HG03139 (cell line): Measurements from ENCODE around the gene DENND2D.

Experiments used
- ATAC-seq: cut with Tn5 transposase; IDR thresholded peaks from one replicate; pipeline ENCODE4 v1.9.1; 2021; ENCODE audit not compliant: unreplicated experiment

The DENND2D gene

DNA sequence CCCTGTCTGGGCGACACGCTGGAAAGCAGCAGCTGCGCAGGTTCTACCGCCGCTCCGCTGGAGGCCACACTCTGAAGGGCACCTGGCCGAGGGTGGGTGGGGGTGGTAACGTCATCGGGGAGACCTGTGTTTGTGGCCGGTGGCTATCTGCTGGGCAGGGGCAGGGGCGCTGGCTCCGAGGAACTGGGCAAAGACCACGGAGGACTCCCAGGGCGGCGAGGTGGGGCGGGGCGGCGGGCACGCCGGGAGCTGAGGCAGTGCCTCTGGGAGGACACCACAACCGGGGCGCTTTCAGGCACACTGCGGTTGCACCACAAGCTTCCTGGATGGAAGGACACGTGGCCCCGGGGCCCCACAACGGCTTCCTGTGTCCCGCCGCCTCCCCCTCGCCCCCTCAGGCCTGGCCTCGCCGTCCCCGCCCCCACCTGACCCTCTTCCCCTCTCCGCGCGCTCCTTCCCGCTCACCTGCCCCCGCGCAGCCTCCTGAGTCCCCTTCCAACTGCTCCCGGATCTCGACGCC is 3.3 kb upstream of the DENND2D start:
- peak; percentile 59 for ATAC-seq

DNA sequence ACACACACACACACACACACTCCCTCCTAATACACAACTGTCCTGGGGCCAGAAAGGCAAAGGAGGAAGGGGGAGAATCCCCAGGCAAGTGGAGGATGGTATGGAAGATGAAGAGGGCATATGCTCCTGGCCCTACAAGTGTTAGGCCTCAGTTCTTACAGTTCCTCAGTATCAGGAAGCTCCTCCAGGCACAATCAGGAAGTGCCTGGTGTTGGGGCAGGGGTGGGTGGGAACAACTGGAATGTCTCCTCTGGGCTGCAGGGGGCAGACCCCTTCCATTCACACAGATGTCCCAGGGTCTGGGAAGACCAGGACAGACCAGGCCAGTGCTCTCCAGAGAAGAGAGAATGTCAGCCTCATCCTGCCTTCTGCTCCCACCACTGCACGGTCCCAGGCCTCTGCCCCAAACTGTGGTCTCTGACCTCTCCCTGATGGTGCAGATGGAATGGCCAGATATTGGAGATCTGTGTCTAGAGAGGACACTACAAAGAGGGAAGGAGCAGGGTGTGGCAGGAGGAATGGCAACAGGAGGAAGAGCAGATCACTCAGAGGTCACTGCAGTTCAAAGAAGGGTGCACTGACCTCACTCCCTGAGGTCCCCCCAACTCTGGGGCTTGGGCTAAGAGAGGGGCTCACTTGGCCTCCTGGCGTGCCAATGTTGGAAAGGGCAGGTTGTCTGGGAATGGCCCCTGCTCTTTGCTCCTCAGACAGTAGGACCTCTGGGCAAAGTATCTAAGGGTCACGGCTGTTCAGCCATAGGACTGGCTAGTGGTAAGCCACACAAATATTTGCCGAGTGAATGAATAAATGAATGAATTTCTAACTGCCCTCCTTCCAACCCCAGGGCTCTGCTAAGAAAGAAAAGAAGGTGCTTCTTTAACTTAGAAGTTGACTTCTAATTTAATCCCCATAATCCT is 2.5 kb upstream of the DENND2D start:
- no peak for ATAC-seq

DNA sequence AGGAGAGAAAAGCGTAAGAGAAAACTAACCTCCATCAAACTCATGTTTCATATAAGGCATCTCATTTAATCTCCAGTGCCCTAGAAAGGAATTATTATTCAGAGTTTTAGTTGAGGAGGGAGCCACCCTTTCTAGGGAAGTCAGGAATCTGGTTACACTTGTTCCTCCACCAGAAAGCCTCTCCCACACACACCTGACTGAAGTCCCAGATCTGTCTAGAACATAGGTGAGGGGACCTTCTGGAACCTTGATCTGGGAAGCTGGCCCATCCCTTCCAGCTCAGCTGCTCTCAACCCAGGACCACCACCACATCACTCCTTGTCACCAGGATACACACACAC is 1.9 kb upstream of the DENND2D start:
- no peak for ATAC-seq

DNA sequence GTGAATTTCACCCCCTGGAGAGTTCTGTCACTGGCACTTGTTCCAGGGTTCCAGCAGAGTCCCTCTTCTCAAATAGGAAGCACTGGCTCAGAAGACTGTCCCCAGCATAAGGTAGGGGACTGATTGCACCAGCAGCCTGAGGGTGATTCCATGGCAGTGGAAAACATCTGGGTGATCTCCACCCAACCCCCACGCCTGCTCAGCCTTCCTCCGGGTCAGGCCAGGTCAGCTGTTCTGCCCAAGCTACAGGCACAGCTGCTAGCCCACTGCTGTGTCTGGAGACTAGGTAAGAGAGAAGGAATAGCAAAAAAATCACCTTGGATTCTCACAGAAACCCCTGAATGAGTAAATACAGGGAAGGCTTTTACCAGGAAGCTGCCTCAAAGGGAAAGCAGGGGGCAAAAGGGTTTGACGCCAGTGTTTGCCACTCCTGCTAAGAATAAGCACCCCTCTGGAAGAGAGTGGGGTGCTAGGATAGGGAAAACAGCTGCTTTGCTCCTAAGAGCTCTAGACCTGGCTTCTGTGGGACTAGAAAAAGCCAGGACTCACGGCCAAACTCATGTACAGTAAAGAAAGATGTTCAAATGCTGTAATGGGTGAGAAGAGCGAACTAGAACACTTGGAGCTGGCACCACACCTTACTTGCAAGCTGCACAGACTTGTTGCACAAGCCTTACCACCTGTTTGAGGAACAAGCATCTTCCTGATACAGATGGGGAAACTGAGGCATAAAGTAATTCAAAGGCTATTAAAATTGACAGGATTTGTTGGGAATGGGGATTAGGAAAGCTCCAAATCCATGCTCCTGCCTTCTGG is 1.0 kb upstream of the DENND2D start:
- ATAC-seq = no peak

DNA sequence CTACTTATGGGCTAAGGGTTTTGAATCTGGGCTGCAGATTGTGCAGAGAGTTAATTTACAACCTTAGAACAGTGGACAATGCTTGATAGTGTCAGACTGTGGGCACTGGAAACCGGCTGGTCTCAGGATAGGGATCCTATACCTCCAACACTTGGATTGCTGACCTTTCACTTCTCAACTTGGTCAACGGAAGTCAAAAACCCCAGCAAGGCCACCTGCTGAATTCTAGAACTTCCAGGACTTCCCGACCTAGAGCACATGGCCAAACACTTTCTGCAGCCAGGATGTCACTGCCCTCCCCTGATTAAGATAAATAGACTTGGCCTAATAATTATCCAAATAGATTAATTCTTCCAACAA is 336 bp upstream of the DENND2D start:
- ATAC-seq = no peak

DNA sequence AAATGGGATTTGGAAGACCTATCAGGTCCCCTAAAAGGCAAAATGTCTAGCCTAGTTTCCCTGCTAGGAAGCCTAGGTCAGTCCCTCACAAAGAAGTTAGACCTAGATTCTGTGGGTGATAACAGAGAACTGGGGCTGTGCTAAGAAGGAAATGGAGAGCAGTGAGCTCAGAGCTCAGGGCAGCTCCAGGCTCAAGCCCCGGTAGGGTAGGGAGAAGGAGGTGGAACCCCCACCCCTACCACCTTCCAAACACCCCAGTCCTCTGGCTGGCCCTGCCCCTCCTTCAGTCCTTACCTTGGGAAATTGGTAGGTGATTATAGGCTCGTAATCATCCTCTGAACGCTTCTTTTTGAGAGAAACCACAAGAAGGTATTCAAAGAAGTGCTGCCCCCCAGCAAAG is 1.1 kb downstream of the DENND2D start:
- no peak for ATAC-seq

DNA sequence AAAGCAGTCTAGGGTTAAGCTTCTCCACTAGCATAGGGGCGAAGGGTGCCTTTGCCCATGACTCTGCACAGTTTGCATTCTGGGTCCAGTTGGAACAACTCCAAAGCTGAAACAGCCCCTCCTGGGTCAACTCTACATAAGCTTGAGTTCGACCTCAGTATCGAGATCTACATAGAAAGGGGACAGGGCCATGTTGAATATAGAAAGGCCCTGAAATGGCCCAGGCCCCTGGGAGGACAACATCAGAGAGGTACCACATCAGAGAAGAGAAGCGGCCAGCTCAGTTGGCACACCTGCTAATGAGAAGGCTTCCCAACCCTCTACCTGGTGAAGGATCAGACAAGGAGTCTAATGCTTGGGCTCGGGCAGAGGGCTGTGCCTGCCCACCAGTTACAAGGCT is 1.6 kb downstream of the DENND2D start:
- ATAC-seq = no peak

DNA sequence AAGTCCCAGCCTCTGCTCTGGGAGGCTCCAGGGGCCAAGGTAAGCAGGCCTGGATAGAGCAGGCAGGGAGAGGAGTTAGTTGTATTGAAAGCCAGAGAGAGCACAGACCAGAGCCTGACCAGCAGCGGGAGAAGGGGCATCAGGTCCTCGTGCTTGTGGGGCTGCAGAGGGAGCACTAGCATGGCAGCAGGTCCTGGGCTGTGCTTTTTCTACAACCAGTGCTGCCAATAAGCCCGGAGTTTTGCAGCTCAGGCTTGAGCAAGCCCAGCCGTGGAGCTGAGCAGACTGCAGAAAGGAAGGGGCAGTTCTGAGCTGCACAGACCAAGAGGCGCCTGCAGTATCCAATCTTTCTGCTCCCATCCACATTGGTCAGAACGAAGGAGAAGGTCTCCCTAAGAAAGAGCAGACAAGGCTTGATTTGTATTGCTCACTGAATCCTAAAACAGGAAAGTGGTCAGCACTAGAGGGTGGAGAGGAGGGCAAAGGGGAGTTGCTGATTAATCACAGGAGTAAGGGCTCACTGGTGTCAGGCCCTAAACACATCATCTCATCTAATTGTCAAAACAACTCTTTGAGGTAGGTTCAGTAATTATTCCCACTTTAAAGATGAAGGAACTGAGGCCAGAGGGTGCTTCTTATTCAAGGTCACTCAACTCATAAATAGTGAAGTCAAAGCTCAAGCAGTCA is 2.7 kb downstream of the DENND2D start:
- no peak for ATAC-seq

DNA sequence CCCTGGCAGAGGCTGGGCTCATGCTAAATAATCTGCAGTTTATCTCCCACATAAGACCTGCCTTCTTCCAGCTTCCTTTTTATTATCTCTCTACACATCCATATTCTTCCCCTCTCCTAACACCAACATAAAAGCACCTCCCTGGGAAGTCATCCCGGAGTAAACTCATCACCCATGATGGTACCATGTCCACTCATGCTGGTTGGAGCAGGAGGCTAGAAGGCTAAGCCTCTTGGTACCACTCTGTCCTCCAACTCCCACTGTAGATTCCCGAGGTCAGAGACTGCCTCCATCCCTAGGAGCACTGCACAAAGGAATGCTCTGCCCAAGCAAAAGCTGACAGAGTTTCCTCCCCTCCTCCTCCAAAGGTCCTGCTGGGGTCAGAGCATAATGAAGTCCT is 4.2 kb downstream of the DENND2D start:
- no peak for ATAC-seq

DNA sequence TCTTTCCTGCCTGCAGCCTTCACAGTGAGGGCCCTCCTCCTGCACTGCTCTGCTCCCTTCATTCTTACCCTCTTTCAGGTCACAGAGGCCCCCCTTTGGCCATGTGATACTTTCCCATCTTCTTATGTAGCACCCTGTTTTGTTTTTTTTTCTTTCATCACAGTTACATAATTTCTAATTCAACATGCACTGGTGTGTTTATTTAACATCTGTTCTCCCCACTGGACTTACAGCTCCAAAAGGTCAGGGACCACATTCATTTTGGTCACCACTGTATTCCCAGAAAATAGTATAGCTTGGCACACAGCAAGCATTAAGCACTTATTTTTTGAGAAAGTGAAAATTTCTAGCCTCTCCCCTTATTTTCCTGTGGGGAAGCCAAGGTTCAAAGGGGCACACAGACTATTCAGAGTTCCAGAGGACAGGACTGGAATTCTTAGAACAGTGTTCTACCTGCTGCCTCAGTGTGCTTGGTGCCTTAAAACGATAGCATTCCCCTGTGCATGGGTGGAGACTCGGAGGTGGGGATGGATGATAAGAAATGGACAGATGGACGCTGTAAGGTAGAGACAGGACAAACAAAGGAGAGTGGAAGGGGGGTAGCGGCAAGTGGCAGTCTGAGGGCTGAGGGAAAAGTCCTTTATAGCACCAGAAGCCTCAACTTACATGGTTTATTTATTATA is 5.3 kb downstream of the DENND2D start:
- no peak for ATAC-seq

DNA sequence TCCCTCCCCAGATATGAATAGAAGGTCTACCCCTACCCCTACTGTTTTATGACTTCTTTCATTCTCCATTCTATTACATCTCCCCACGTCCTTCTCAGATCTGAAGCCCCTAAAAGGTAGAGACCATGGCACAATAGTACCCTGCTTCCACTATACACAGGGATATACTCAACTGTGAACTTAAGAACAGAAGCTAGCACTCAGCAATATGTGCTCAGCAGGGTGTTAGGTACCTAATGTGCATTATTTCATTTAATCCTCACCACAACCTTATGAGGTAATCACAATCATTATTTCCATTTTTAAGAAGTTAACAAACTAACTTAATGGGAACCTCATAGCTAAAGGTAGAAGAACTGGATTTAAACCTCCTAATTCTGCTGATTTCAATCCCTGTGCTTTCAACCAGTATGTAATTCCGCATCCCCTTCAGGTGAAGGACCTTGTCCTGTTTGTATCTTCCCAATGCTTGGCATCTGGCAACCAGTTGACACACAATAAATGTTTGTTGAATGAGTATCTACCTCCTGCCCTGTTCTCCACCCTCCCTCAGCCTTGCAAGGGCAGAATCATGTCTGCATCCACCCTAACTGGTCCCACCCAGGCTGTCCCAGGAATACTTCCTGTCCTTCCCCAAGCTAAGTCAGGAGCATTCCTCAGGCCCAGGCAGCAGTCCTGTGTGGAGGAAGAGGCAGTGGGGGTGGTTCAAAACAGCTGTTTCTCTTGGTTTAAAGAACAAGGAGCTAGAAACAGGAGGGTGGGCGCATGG is 6.5 kb downstream of the DENND2D start:
- ATAC-seq = no peak

DNA sequence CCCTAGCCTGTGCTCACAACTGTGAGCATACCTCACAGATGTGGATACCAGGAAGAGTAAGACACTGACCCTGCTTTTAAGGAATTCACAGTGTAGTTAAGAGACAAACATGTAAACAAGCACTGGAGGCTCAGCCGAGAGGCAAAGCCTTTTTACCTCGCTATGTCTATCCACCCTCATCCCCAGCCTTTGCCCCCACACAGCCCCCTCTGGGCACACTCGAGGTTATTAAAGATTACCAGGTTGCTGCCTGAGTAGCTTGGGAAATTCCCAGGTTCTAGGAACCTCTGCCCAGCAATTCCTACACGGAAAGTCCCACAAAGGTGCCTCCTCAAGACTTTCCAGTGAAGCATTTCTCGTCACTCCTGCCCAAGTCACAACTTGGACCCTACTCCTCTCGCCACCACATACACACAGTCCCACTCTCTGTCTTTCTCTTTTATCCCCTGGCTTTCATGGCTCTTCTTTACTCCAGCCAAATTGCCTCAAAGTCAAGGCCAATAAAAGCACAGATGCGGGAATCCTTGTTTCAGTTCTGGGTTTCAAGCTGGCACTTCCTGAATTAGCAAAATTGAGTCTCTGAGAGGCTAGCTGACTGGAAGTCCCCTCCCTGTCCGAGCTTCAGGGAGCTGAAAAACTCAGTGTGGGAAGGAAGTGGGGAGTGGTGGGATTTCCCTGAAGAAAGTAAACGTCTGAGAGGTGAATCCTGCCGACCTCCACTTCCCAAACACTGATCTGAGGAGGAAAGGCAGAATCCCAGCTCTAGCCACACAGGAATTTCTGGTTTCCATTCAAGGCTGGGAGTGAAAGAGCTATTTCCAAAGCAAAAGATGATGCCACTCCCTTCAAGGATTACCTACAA is 7.6 kb downstream of the DENND2D start:
- no peak for ATAC-seq

DNA sequence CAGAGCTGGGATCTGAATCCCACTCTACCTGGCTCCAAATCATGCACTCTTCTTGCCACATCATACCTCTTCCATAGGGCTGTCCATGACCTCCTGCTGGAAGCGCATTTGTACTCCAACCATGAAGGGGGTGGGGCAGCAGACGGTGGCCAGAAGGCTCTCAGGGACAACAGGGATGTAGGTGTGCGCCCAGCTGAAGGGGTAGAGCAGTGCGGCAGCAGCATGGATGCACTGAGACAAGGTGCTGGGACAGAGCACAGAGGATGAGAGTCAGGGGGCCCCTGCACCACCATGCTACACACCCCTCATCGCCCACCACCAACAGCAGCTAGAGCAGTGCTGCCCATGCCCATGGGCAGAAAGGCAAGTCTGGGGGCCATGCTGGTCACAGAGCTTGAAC is 8.4 kb downstream of the DENND2D start:
- ATAC-seq = no peak

DNA sequence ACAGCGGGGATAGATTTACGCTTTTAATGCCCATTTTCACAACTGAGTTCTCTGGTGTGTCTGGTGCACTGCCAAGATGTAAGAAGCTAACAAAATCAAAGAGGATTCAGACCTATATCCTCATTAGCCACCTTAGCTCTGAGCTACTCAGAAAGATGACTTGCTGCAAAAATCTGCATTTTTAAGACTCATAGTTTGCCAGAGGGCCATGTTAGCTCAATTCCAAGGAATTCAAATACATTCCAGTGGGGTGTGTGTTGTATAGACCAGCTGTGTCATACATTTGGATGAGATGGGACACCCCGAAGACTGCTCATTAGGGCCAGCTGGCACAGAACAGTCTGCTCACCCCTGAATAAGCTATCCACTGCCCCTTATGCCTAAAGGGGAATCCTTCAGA is 8.9 kb downstream of the DENND2D start:
- no peak for ATAC-seq

DNA sequence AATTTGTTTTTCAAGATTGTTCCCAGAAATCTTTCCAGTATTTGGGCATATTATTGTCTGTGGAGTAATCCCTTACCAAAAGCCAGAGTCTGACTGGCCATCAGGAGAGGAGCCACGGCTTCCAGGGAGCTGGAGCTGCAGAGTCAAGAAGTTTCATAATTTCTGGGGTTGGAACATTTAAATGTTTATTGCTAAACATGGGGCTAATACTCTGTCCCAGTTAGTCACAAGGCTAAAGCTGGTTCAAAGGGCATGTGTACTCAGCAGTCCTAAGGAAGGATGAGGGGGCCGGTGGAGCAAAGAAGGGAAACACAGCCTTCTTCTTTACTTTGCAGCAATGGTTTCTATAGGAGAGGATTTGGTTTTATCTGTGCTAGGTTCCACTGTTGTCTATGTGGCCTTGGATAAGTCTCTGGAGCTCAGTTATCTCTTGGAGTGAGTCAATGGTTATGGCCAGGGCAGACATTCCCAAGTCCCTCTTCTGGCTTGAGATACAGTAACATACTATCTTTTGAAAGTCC is 9.5 kb downstream of the DENND2D start:
- ATAC-seq = no peak

DNA sequence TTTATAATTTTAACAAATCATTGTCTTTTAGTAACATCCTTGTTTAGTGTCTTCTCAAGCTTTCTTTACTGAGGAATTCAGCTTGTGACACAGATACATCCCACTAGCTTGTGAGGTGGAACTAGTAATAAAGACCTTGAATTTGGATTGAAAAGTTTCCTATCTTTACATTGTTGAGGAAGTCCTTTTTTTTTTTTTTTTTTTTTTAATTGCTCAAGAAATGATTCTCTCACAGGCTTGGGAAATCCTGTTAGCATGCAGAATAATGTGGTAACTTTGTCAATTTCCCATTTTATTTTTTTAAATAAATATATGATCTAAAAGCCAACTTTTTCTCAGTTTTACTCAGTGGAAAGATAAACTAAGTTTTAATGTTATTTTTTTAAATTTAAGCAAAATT is 15.8 kb downstream of the DENND2D start:
- no peak for ATAC-seq

DNA sequence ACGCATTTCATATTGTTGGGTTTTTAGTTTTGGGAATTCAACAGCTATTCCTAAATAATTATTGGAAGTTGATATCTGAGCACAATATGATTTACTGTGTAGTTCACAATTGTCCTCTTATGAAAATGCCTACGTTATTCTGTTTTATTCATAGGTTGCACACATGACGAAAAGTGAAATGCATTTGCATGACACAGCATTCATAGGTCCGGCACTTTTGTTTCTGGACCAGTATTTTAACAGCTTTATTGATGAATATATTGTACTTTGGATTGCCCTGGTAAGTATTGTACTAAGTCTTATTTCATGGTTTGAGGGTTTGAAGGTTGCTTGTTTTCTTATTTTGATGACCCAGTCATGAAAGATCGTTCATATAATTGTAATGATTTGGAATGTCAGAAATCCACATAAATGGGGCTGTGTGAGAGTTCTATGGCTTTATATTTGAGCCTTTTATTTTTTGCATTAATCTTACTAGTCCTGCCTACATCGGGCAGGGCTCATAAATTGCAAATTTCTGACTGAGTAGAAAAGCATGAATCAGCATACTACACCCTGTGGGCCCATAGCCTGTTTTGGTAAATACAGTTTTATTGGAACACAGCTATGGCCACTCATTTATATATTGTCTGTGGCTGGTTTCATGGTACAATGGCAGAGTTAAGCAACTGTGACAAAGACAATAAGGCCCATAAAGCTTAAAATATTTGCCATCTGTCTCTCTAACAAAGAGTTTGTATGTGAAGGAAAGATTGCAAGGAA is 17.0 kb downstream of the DENND2D start:
- no peak for ATAC-seq

DNA sequence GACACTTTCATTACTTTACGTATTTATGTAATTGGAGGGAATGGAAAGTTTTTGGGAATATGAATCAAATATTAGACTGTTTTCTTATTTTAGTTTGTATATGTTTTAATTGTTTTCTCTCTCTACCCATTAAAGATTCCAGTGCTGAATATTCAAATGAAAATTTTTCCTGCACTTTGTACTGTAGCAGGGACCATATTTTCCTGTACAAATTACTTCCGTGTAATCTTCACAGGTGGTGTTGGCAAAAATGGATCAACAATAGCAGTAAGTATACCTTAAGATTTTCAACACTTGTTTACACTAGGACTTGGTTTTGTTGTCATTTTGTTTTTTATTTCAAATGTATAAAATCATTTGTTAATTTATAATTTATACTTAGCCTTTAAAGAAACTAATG is 18.4 kb downstream of the DENND2D start:
- ATAC-seq = no peak
